WTC11 (cell line): ENCODE data around the gene TSEN54.

Source experiments
- ZNF138 ChIP-seq: sonication (generic); formaldehyde crosslinking; conservative IDR thresholded peaks from 2 replicates; pipeline ENCODE4 v1.8.1; 2022; ENCODE audit warnings: mild to moderate bottlenecking, moderate library complexity, missing genetic modification reagents
- TF ChIP-seq, protein P1 (sequence below): fragments of 200-600 bp; IDR thresholded peaks from 2 replicates; pipeline ENCODE4 v1.8.0; 2022; ENCODE audit warnings: antibody characterized with exemption

DNA sequence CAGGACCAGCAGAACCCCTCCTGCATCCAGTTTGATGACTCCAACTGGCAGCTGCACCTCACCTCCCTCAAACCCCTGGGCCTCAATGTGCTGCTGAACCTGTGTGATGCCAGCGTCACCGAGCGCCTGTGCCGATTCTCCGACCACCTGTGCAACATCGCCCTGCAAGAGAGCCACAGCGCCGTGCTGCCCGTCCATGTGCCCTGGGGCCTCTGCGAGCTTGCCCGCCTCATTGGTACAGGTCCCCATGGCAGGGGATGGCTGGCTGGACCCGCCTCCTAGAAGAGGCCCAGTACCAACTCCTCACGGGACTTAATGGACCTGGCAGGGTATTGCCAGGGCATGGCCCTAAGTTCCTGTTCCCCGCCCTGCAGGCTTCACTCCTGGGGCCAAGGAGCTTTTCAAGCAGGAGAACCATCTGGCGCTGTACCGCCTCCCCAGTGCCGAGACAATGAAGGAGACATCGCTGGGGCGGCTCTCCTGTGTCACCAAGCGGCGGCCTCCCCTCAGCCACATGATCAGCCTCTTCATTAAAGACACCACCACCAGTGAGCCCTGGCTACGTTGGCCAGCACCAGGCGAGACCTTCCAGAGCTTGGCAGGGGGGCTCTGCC lies 23.7 kb upstream of the TSEN54 start:
- no peak for TF ChIP-seq ZNF138
- TF ChIP-seq, protein P1, sequence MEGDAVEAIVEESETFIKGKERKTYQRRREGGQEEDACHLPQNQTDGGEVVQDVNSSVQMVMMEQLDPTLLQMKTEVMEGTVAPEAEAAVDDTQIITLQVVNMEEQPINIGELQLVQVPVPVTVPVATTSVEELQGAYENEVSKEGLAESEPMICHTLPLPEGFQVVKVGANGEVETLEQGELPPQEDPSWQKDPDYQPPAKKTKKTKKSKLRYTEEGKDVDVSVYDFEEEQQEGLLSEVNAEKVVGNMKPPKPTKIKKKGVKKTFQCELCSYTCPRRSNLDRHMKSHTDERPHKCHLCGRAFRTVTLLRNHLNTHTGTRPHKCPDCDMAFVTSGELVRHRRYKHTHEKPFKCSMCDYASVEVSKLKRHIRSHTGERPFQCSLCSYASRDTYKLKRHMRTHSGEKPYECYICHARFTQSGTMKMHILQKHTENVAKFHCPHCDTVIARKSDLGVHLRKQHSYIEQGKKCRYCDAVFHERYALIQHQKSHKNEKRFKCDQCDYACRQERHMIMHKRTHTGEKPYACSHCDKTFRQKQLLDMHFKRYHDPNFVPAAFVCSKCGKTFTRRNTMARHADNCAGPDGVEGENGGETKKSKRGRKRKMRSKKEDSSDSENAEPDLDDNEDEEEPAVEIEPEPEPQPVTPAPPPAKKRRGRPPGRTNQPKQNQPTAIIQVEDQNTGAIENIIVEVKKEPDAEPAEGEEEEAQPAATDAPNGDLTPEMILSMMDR: no peak
